22Rv1 (cell line): ENCODE data around the gene DNAJB5.

Experiments used
- H3K27ac ChIP-seq: fragments of 450-650 bp; 2 replicates; pipeline ENCODE4 v1.5.1; 2017
- ZFX ChIP-seq: fragments of 450-650 bp; IDR thresholded peaks from 2 replicates; pipeline ENCODE4 v1.6.1; 2017; ENCODE audit warnings: antibody characterized with exemption, borderline replicate concordance
- TF ChIP-seq, protein P1 (sequence below): fragments of 450-650 bp; IDR thresholded peaks from 2 replicates; pipeline ENCODE4 v1.5.1; 2017; ENCODE audit warnings: mild to moderate bottlenecking

DNAJB5 gene

GRCh38 chr9:34958411-34958982 is 31.0 kb upstream of the DNAJB5 start:
- no peak overlapping the region for H3K27ac ChIP-seq
- TF ChIP-seq ZFX, result no peak
- TF ChIP-seq, protein P1, sequence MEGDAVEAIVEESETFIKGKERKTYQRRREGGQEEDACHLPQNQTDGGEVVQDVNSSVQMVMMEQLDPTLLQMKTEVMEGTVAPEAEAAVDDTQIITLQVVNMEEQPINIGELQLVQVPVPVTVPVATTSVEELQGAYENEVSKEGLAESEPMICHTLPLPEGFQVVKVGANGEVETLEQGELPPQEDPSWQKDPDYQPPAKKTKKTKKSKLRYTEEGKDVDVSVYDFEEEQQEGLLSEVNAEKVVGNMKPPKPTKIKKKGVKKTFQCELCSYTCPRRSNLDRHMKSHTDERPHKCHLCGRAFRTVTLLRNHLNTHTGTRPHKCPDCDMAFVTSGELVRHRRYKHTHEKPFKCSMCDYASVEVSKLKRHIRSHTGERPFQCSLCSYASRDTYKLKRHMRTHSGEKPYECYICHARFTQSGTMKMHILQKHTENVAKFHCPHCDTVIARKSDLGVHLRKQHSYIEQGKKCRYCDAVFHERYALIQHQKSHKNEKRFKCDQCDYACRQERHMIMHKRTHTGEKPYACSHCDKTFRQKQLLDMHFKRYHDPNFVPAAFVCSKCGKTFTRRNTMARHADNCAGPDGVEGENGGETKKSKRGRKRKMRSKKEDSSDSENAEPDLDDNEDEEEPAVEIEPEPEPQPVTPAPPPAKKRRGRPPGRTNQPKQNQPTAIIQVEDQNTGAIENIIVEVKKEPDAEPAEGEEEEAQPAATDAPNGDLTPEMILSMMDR, result peak; percentile 19; the same call in 1 of the 2 replicates

- no peak overlapping the region for H3K27ac ChIP-seq
- TF ChIP-seq ZFX, result no peak
- TF ChIP-seq, protein P1, result no peak
Measured at GRCh38 chr9:34959461-34959860, 30.1 kb upstream of the DNAJB5 start.

- no peak overlapping the region for H3K27ac ChIP-seq
- TF ChIP-seq ZFX, result no peak
- TF ChIP-seq, protein P1, result no peak
Measured at GRCh38 chr9:34961574-34962490, 27.7 kb upstream of the DNAJB5 start.

DNA sequence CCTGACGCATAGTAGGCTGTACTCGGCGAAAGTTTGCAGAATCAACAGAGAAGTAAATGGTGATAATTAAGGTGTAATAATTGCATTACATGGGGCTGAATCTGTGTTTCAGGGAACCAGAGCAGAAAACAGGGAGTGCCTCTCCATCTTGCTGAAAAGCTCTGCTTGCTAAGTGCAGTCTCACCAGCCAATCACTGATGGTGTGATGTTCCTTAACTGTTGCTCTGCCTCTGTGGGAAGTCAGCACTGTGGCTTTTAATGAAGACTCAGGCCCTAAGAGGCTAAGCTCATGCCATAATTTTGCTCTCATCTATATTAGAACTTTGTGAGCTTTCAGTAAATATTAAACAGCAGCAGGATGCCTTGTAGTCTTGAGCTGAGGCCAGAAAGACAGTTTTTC is 27.0 kb upstream of the DNAJB5 start:
- no peak overlapping the region for H3K27ac ChIP-seq
- TF ChIP-seq ZFX, result no peak
- TF ChIP-seq, protein P1, result no peak

- TF ChIP-seq, protein P1, result no peak
- no peak for TF ChIP-seq ZFX
- no peak overlapping the region for H3K27ac ChIP-seq
Measured at GRCh38 chr9:34963552-34963951, 26.0 kb upstream of the DNAJB5 start.

DNA sequence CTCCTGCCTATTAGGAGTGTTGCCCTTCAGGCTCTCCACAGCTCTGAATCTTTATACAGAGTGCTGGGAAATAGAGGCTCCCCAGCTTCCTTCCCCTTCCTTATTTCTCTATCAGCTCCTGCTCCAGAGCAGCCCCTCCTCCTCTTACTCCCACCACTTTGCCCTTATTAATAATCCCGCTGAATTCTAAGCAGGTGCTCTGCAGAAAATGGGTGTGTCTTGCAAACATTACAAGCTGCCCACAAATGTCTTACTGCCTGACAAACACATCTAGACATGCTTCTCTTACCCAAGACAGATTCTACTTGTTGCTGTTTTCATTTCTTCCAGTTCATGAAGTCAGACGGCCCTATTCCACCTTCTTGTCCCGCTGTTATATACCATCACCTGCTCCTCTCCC is 25.1 kb upstream of the DNAJB5 start:
- H3K27ac ChIP-seq, result no peak overlapping the region
- TF ChIP-seq, protein P1, result no peak
- no peak for TF ChIP-seq ZFX
